NCI-H2029 treated with DMSO at 0.1 percent for 48 hours (cell line): ENCODE data around the gene NTM.
"Not testable (repeated sequence)": the region's sequence is repeated elsewhere in the genome, so short reads cannot be mapped to it uniquely, and the experiment has no call there.

ENCODE experiments used
- DNase-seq: peaks from one replicate; lab custom pipeline; 2025; lab: John Stamatoyannopoulos, UW

The NTM gene

DNA sequence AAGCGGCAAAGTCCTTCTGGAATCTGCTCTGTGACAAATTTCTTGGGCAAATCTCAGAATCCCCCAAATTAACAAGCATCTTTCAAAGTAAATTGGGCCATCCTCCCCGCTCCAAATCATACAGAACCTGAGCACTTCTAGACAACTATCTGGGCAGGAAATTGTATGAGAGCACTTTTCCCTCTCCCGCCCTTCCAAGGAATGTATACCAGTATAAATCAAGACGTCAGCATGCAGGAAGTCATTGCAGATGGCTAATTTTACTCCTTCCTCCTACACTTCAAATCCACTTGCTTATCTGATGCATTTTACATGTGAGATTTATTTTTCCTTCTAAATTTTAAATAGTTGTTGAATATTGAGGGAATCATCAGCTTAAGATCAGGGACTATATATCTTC, 52.1 kb downstream of the NTM start:
- no peak for DNase-seq

DNA sequence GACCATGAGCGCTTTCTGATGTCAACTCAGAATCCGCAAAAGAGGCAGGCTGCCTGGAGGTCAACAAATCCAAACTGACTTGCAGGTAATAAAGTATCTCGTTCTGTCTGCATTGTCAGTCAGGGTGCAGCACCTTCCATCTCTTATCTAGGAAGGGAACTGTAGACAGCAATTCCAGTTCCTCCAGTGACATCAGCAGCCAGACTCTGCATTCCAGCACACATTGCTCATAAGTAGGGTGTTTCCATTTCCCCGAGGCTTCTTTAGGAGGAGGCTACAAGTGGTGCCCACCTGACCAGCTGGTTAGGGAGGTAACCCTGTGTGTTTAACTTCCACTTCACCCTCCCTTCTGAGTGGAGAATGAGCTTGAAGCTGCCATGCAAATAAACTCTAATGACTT, 53.3 kb downstream of the NTM start:
- DNase-seq: no peak

DNA sequence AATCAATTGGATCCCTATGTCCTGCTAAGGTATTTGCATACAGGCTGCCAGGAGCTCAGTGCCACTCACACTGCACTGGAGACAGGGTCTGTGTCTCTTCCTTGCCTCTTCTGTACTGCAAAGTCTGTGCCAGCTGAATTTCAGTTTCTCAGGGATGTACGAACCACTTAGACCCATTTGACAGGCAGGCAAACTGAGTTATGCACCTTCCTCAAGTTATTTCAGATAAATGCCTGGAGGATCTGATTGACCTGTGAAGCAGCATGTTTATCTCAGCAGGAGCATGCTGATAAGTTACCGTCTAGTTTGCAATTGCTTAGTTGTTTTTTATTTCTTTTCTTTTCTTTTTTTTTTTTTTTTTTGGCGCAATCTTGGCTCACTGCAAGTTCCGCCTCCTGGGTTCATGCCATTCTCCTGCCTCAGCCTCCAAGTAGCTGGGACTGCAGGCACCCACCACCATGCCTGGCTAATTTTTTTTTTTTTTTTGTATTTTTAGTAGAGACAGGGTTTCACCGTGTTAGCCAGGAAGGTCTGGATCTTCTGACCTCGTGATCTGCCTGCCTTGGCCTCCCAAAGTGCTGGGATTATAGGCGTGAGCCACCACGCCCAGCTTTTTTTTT, 54.0 kb downstream of the NTM start:
- not testable (repeated sequence) for DNase-seq

DNA sequence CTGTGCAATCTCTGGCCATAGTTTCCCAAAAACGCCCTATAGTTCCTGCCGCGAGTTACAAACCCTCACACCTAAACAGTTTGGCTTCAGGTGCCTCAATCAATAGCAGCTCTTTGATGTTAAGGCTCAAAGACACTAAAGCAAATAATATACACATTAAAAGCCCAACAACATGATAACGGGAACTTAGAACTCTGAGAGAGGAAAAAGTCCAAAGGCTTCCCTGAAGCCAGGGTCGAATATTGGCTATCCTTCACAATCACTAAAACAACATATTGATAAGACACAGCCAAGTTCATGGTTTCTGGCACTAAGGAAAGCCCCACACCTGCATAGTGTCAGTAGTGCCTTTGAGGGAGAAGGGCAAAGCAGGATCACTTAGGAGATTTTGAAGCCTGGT, 54.9 kb downstream of the NTM start:
- DNase-seq: no peak

DNA sequence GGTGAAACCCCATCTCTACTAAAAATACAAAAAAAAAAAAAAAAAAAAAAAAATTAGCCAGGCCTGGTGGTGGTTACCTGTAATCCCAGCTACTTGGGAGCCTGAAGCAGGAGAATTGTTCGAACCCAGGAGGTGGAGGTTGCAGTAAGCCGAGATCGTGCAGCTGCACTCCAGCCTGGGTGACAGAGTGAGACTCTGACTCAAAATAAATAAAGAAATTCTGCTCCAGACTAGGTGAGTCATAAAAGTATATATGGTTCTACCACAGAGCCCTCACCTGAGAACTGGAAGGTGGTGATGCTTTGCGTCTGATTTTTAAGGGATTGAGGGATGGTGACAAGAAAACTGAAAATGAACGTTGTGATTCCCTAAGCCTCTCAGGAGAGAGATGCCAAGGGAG, 58.4 kb downstream of the NTM start:
- no peak for DNase-seq

DNA sequence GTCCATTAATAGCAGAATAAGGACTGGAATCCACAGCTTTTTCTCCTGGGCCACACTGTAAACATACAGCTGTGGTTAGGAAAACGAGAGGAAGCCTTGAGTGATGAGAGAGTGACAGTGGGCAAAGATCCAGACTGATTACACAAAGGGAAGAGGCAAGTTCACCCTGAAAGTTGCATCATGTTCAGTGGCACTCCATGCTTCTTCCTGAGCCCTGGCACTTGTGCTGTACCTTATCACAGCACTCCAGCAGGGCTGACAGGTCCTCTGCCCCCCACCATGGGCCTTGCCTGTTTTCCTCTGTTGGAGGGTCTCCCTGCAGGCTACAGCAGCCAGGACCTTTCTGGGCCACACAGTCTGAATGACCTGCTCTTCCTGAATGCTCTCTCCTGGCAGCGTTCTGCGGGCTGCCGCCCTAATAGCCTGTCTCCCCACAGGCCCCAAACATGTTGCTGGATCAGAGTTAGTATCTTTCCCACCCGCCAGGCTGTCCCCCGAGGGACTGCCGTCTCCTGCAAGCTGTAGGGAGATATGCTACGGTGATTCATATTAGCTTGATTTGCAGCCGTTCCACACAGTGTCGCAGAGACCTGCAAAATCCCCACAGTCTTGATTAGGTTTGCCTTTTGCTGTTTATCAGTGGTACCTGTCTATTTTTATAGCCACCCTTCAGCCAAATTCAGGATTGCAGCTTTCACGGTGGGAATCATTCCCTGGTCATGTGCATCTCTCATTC, 60.2 kb downstream of the NTM start:
- no peak for DNase-seq

DNA sequence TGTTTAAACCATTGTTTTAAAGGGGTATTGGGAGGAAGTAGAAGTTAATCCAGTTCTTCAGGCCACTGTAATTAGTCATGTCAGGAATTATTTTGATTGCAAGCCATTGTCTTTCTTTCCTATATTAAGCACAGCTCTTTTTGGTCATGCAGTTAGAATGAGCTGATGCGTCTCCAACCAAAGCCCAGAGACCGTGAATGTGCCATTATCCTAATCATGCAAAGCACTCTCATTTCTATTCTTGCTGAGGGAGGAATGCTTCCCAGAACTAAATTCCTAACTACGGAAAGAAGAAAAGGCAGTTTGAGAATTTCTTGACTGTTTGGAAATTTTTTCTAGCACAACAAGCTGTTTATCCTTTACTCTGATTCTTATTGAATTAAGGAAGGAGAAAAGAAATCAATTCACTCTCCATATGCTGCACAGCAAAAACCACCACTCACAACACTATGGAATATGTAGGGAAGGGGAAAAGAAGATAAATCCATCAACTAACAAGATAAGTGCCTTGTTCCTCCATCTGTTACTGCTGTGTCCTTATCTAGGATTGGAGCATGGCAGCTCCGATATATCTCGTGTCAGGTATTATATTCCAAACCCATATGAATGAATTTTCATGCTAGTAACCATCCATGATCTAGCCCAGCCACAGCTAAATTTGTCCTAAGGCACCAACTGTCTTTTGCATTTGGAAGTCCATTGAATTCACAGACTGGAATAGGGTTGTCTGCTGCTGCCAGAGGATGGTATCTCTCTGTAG, 70.8 kb downstream of the NTM start:
- DNase-seq: no peak

DNA sequence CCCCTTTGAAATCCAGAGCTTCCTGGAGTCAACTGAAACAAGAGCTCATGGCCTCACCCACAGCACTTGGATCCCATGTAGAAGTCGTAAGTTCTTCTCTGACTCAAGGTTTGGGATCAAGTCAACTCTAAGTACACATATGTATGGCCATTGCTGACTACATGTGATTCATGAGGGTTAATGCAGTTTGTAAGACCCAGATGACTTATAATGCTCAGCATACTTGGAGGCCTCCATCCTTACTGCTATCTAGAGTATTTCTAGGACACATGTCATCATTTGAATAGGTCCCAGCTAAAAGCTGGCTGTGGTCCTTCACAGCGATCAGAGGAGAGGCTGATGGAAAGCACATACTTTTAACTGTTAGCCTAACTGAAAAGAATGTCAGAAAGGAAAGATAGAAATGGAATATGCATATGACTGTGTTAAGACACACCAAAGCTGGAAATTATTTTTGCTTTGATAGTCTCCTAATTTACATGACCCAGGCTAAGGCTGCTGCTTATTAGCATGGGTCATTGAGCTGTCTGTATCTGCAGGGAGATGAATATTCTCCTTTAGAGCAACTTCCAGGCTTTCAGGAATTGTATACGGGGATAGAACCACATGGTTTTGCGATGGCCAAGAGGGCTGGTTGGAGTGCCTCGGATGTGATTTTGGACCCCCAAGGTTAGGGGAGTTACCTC, 76.3 kb downstream of the NTM start:
- no peak for DNase-seq

DNA sequence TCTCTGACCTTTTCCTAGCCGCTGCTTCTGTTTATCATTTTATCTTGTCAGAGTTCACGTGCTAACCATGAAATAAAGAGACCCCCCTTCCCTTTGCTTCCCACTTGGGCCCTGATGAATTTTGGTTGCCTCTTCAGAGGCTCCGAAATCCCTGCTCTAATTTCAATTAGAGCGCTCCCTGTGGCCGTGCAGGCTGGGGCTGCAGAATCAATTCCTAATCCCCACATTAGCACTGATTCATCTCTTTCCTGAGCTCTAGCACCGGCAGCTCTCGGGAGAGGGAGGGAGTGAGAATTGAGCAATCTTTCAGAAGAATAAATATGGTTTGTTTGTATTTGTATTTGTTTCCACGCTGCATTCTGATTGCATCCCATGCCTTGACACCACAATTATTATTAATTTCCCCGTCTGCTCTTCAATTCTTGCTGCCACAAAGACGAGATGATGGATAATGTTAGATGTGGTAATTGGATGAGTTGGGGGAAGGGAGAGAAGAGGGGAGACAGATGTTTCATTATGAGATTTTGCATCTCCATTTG, 76.9 kb downstream of the NTM start:
- DNase-seq: no peak

DNA sequence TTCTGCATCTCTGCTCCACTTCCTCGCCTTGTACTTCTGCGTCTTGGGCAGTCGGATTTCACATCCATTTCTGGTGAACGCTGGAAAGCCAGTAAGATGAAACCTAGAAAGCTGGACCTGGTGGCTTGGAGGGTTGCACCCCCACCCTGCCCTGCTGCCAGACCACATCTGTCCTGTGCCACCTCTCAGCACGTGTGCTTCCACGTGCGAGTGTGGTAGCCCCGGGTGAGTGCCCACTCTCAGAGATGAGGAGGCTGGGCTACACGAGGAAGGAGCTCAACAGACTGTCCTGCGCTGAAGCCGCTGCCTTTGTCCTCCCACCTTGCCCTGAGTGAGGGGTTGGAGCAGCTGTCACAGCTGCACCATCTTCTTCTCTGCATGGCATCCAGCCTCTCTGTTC, 77.5 kb downstream of the NTM start:
- no peak for DNase-seq

DNA sequence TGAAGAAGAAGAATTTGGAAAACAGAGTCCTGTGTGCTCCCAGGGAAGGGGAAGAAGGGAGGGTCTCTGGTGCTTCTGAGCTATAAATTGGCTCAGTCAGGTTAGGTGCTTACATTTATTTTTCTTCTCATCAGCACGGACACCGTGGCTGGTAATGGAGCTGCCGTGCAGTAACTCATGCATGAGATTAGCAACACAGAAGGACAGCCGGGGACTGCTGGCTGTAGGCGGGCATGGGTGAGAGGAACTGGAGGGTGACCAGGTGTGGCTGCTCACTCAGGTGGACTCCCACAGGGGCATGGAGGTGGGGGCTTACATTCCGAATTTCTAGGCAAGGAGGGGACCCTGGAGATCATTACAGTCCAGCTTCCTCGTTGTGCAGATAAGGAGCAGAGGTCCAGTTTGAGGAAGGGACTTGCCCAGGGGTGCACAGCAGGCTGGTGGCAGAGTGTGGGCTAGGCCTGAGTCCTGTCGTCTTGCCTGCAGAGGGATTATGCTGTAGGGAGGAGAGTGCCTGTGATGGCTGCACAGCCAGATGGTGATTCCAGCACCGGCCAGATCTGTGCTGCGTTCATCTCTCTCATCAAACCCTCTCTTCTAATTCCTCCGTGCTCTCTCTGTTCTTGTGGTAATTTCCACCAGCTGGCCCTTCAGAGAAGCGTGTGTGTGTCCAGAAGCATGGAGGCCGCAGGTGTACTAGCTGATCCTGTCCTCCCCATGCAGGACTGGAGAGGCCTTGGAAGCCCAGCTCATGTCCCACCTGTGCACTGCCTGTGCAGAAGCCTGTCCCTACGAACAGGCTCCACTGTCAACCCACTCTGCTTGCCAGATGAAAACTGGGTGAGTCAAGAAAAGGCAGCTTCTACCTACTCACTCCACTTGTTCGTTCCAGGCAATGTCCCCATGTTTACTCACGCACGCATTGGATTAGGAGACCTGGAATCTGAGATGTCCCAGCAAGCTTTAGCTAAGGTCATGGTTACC, 78.9 kb downstream of the NTM start:
- no peak for DNase-seq

DNA sequence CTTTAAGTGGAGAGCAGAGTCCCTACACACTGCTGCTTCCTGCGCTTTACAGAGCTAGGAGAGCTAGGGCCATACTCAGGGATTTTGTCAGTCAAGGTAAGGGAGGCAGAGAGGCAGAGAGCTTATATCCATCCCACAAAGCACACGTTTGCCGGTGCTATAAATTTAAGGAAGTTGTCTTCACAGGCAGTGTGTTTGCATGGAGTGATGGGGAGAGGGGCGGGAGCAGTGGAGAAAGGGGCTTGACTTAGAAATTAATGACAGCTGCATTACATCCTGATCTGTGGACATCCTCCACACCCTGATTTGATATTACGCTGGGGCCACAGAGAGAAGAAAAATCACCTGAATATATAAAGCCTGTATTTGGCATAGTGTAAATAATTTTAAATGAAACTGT, 84.1 kb downstream of the NTM start:
- no peak for DNase-seq

DNA sequence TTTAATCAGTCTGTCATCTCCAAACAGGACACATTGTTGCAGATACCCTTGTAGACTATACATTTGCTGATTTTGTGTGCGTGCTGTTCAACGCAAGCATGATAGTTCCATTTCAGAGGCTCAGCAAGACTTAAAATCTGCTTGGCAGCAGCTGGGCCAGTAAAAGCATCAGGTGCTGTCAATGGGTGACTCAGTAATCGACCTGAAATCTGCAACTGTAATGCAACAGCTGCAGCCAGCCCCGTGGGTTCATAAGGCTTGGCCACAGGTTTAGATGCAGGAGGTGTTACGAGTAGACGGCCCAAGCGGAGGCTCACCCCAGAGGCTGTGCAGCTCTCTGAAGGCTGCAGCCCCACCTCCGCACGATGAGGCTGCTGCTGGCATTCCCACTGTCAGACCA, 84.6 kb downstream of the NTM start:
- no peak for DNase-seq

DNA sequence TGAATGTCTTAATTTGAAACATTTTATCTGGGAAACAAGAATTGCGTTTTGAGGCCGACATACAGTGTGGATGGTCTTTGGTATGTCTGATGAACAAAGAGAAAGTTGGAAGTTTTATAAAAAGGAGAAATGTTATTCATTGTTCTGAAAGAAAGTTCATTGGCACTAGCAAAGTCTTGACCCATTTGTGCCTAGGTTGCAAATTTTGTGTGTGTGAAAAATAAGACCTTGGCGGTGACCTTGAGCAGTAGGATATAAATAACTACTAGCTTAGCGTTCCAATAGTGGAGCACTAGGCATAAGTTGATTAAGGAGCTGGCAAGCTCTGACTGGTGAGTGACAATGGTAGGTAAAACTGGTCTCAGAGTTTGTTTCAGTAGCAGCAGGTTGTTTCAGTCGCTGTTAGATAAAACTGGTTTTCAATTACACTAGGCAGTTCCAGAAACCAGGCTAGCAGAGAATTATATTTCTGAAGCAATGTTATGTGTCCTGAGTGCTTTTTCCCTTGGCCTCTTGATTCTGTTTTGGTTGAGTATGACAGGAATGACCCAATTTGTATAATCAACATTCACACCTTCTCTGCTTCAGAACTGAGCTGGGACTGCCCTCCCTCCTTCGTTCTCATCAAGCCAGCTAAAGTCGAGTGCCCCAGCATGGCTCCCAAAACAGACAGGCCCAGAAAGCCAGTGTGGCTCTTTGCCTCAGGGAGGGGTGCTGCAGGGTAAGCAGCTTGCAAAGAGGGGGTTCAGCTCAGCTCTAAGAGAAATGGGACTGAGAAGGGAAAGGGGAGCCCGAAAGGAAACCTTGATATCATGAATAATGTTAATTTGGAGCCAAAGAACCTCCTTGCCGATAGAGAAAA, 85.7 kb downstream of the NTM start:
- DNase-seq: no peak

DNA sequence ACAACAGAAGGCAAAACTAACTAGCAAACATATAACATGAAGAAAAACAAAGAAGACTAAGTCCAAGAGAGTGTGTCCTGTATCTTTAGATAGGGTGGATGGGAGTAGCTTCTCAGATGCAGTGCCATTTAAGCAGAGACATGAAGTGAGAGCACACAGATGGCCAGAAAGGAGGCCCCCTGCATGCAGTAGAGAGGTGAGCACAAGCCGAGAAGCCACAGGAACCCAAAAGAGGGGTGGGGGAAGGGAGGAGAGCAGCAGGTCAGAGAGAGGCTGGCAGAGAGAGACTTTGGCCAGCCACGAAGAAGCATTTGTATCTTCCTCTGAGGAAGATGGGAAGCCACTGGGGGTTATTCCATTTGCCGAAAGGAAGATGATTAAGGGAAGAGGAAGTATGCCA, 86.7 kb downstream of the NTM start:
- DNase-seq: no peak

DNA sequence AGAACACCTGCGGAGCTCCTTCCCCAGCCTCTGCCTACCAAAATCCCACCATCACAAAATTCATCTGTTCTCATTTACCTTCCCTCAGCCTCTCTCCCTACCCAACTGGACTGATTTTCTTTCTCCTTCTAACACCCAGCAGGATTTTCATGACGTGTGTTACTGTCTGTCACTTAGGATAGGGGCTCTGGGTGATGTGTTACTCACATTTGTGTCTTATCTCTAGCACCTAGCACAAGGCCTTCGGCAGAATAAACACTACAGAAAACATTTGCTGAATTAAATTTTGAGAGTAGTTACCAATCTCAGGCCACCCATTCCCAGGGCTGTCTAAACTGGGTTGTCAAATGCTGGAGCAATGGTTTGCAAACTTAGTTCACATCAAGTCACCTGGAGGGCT, 88.0 kb downstream of the NTM start:
- no peak for DNase-seq

DNA sequence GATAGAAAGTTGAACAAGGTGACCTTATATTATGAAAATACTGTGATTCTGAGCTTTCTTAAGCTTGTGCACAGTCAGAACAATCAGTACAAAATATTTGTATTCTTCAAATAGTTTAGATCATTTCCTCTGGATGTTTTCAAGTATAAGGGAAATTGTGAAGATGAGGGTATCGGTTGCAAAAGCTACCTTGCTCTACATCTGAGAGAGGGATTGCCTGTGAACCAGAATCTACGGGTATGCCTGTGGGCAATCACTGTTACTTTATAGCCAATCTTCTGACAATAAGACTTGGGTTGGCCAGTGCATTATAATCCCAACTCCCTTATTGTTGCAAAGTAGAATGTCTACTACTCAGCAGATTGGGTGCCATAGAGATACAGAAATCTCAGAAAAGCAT, 90.5 kb downstream of the NTM start:
- no peak for DNase-seq

DNA sequence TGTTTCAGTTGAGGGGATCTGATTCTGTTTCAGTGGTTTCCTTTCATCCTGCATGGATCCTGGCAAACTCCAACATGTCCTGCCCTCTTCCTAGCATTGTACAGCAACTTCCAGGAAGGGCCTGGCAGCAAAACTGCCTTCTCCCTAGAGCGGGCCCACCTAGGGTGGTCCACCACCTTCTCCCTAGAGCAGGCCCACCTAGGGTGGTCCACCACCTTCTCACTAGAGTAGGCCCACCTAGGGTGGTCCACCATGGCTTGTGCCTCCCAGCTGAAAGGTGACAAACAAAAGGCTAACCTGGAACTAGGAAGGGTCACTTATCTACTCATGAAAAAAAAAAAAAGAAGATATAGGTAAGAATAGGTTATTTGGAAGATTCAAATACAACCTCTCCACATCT, 92.2 kb downstream of the NTM start:
- DNase-seq: no peak

DNA sequence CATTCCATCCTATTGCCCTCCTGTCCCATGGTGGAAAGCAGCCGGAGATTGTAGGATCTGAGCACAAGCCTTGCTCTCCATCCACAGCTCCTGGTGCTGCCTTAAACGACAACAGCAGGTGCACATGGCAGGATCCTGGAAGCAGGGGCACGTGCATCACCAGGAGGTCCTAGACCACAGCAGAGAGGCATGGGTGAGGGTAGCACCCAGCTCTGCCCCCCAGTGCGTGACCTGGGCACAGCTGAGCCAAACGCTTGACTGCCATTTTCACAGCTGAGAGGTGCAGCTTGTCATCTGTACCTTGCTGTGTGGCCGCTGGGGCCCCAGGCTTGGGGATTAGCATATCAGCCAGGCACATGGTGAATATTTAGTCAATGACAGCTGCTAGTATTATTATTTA, 92.7 kb downstream of the NTM start:
- DNase-seq: no peak
